ENCODE results near the gene KRTAP16-1.

Gene KRTAP16-1

GRCh38 chr17:41331606-41332005, 22.5 kb upstream of the KRTAP16-1 start:
- Histone ChIP-seq H3K27me3 (ENCODE audit: control insufficient read depth in 1 of 2, insufficient read depth in 2 of 2, low read length in 2 of 2) (peaks cover 0 to 10% of the 10 kb centered on the region in 2 donors), H3K9ac (ENCODE audit: low read depth in 1 of 2, low read length in 2 of 2) (no peak overlapping the region), H3K36me3 (ENCODE audit: control insufficient read depth in 1 of 2, insufficient read depth in 2 of 2, low read length in 2 of 2) (no peaks in the 10 kb centered on the region), H3K9me3 (ENCODE audit: control insufficient read depth in 1 of 2, low read length in 2 of 2) (no peaks in the 10 kb centered on the region), H3K4me1 (ENCODE audit: control insufficient read depth in 1 of 2, insufficient read depth in 2 of 2, low read length in 2 of 2) (no peaks in the 10 kb centered on the region), H3K4me3 (ENCODE audit: low read depth in 1 of 2, low read length in 2 of 2) (no peak overlapping the region), H3K27ac (ENCODE audit: low read depth, low read length) (no peak overlapping the region)

- Histone ChIP-seq H3K36me3 (ENCODE audit: control insufficient read depth in 1 of 2, insufficient read depth in 2 of 2, low read length in 2 of 2) (no peaks in the 10 kb centered on the region), H3K27me3 (ENCODE audit: control insufficient read depth in 1 of 2, insufficient read depth in 2 of 2, low read length in 2 of 2) (peaks cover 0 to 6% of the 10 kb centered on the region in 2 donors), H3K4me1 (ENCODE audit: control insufficient read depth in 1 of 2, insufficient read depth in 2 of 2, low read length in 2 of 2) (no peaks in the 10 kb centered on the region), H3K9ac (ENCODE audit: low read depth in 1 of 2, low read length in 2 of 2) (no peak overlapping the region), H3K27ac (ENCODE audit: low read depth, low read length) (no peak overlapping the region), H3K4me3 (ENCODE audit: low read depth in 1 of 2, low read length in 2 of 2) (no peak overlapping the region), H3K9me3 (ENCODE audit: control insufficient read depth in 1 of 2, low read length in 2 of 2) (no peaks in the 10 kb centered on the region)
Measured at GRCh38 chr17:41329279-41329948, 20.3 kb upstream of the KRTAP16-1 start.

- Histone ChIP-seq H3K9ac (ENCODE audit: low read depth in 1 of 2, low read length in 2 of 2) (no peak overlapping the region), H3K27ac (ENCODE audit: low read depth, low read length) (no peak overlapping the region), H3K27me3 (ENCODE audit: control insufficient read depth in 1 of 2, insufficient read depth in 2 of 2, low read length in 2 of 2) (peaks cover 0 to 3% of the 10 kb centered on the region in 2 donors), H3K4me3 (ENCODE audit: low read depth in 1 of 2, low read length in 2 of 2) (no peak overlapping the region), H3K36me3 (ENCODE audit: control insufficient read depth in 1 of 2, insufficient read depth in 2 of 2, low read length in 2 of 2) (no peaks in the 10 kb centered on the region), H3K9me3 (ENCODE audit: control insufficient read depth in 1 of 2, low read length in 2 of 2) (no peaks in the 10 kb centered on the region), H3K4me1 (ENCODE audit: control insufficient read depth in 1 of 2, insufficient read depth in 2 of 2, low read length in 2 of 2) (no peaks in the 10 kb centered on the region)
Measured at GRCh38 chr17:41328207-41328606, 19.1 kb upstream of the KRTAP16-1 start.

GRCh38 chr17:41327411-41328120, 18.5 kb upstream of the KRTAP16-1 start:
- H3K4me3 ChIP-seq (ENCODE audit: low read depth in 1 of 2, low read length in 2 of 2): no peak overlapping the region
- no peaks in the 10 kb centered on the region for H3K36me3 ChIP-seq (ENCODE audit: control insufficient read depth in 1 of 2, insufficient read depth in 2 of 2, low read length in 2 of 2)
- H3K27me3 ChIP-seq (ENCODE audit: control insufficient read depth in 1 of 2, insufficient read depth in 2 of 2, low read length in 2 of 2): peaks cover 0 to 3% of the 10 kb centered on the region in 2 donors
- H3K9ac ChIP-seq (ENCODE audit: low read depth in 1 of 2, low read length in 2 of 2): no peak overlapping the region
- H3K4me1 ChIP-seq (ENCODE audit: control insufficient read depth in 1 of 2, insufficient read depth in 2 of 2, low read length in 2 of 2): no peaks in the 10 kb centered on the region
- no peak overlapping the region for H3K27ac ChIP-seq (ENCODE audit: low read depth, low read length)
- H3K9me3 ChIP-seq (ENCODE audit: control insufficient read depth in 1 of 2, low read length in 2 of 2): no peaks in the 10 kb centered on the region

GRCh38 chr17:41326173-41327145, 17.4 kb upstream of the KRTAP16-1 start:
- H3K9ac ChIP-seq (ENCODE audit: low read depth in 1 of 2, low read length in 2 of 2): no peak overlapping the region
- H3K27ac ChIP-seq (ENCODE audit: low read depth, low read length): no peak overlapping the region
- no peaks in the 10 kb centered on the region for H3K4me1 ChIP-seq (ENCODE audit: control insufficient read depth in 1 of 2, insufficient read depth in 2 of 2, low read length in 2 of 2)
- H3K27me3 ChIP-seq (ENCODE audit: control insufficient read depth in 1 of 2, insufficient read depth in 2 of 2, low read length in 2 of 2): peaks cover 0 to 3% of the 10 kb centered on the region in 2 donors
- H3K4me3 ChIP-seq (ENCODE audit: low read depth in 1 of 2, low read length in 2 of 2): no peak overlapping the region
- no peaks in the 10 kb centered on the region for H3K9me3 ChIP-seq (ENCODE audit: control insufficient read depth in 1 of 2, low read length in 2 of 2)
- H3K36me3 ChIP-seq (ENCODE audit: control insufficient read depth in 1 of 2, insufficient read depth in 2 of 2, low read length in 2 of 2): no peaks in the 10 kb centered on the region

- Histone ChIP-seq H3K9me3 (ENCODE audit: control insufficient read depth in 1 of 2, low read length in 2 of 2) (no peaks in the 10 kb centered on the region), H3K27ac (ENCODE audit: low read depth, low read length) (no peak overlapping the region), H3K4me3 (ENCODE audit: low read depth in 1 of 2, low read length in 2 of 2) (no peak overlapping the region), H3K27me3 (ENCODE audit: control insufficient read depth in 1 of 2, insufficient read depth in 2 of 2, low read length in 2 of 2) (no peaks in the 10 kb centered on the region), H3K4me1 (ENCODE audit: control insufficient read depth in 1 of 2, insufficient read depth in 2 of 2, low read length in 2 of 2) (no peaks in the 10 kb centered on the region), H3K9ac (ENCODE audit: low read depth in 1 of 2, low read length in 2 of 2) (no peak overlapping the region), H3K36me3 (ENCODE audit: control insufficient read depth in 1 of 2, insufficient read depth in 2 of 2, low read length in 2 of 2) (no peaks in the 10 kb centered on the region)
Measured at GRCh38 chr17:41325611-41326010, 16.5 kb upstream of the KRTAP16-1 start.

- no peak overlapping the region for H3K9ac ChIP-seq (ENCODE audit: low read depth in 1 of 2, low read length in 2 of 2)
- H3K27me3 ChIP-seq (ENCODE audit: control insufficient read depth in 1 of 2, insufficient read depth in 2 of 2, low read length in 2 of 2): no peaks in the 10 kb centered on the region
- H3K27ac ChIP-seq (ENCODE audit: low read depth, low read length): no peak overlapping the region
- no peaks in the 10 kb centered on the region for H3K9me3 ChIP-seq (ENCODE audit: control insufficient read depth in 1 of 2, low read length in 2 of 2)
- H3K4me3 ChIP-seq (ENCODE audit: low read depth in 1 of 2, low read length in 2 of 2): no peak overlapping the region
- H3K36me3 ChIP-seq (ENCODE audit: control insufficient read depth in 1 of 2, insufficient read depth in 2 of 2, low read length in 2 of 2): no peaks in the 10 kb centered on the region
- no peaks in the 10 kb centered on the region for H3K4me1 ChIP-seq (ENCODE audit: control insufficient read depth in 1 of 2, insufficient read depth in 2 of 2, low read length in 2 of 2)
Measured at GRCh38 chr17:41325126-41325525, 16.0 kb upstream of the KRTAP16-1 start.

- no peak overlapping the region for H3K4me3 ChIP-seq (ENCODE audit: low read depth in 1 of 2, low read length in 2 of 2)
- peaks cover 0 to 2% of the 10 kb centered on the region in 2 donors for H3K9me3 ChIP-seq (ENCODE audit: control insufficient read depth in 1 of 2, low read length in 2 of 2)
- H3K9ac ChIP-seq (ENCODE audit: low read depth in 1 of 2, low read length in 2 of 2): no peak overlapping the region
- no peaks in the 10 kb centered on the region for H3K4me1 ChIP-seq (ENCODE audit: control insufficient read depth in 1 of 2, insufficient read depth in 2 of 2, low read length in 2 of 2)
- no peak overlapping the region for H3K27ac ChIP-seq (ENCODE audit: low read depth, low read length)
- no peaks in the 10 kb centered on the region for H3K27me3 ChIP-seq (ENCODE audit: control insufficient read depth in 1 of 2, insufficient read depth in 2 of 2, low read length in 2 of 2)
- no peaks in the 10 kb centered on the region for H3K36me3 ChIP-seq (ENCODE audit: control insufficient read depth in 1 of 2, insufficient read depth in 2 of 2, low read length in 2 of 2)
Measured at GRCh38 chr17:41324180-41325075, 15.3 kb upstream of the KRTAP16-1 start.

All from duodenal mucosa (tissue), 2 donors.